ENCODE data around the gene PKP4. TPM values are rescaled to one million over a fixed set of nuclear protein-coding genes. Genes with fewer than 3 reads are reported as not detected.

The PKP4 gene
- total RNA-seq, 1 donor, result 47.4 TPM

- Histone ChIP-seq H2AFZ (ENCODE audit: low read length) (no peak overlapping the region), H3K9me3 (ENCODE audit: low read depth, low read length) (no peaks in the 10 kb centered on the region), H3K27me3 (ENCODE audit: insufficient read depth, low read length) (no peaks in the 10 kb centered on the region), H3K27ac (ENCODE audit: low read depth, low read length) (peak overlapping the region; percentile 57), H4K20me1 (ENCODE audit: insufficient read depth, low read length) (peaks cover 3% of the 10 kb centered on the region), H3K4me2 (ENCODE audit: insufficient read depth, low read length) (peak overlapping the region; percentile 9), H3K36me3 (ENCODE audit: insufficient read depth, low read length) (peaks cover 6% of the 10 kb centered on the region), H3K4me3 (ENCODE audit: insufficient read depth, low read length) (no peak overlapping the region), H3K4me1 (ENCODE audit: insufficient read depth, low read length) (peaks cover 71% of the 10 kb centered on the region), H3K79me2 (ENCODE audit: insufficient read depth, low read length) (peaks cover 76% of the 10 kb centered on the region)
- no peak for TF ChIP-seq CTCF (IDR thresholded peaks at IDR 0.05; ENCODE audit: extremely low read depth, low read depth, low read length)
- no peak for DNase-seq (ENCODE audit: insufficient read length, low spot score, missing footprints)
These were observed 41.4 kb downstream of the PKP4 start for GRCh38 chr2:158498043-158498748.

GRCh38 chr2:158498749-158499136, 42.0 kb downstream of the PKP4 start:
- Histone ChIP-seq H3K36me3 (ENCODE audit: insufficient read depth, low read length) (peaks cover 6% of the 10 kb centered on the region), H3K4me2 (ENCODE audit: insufficient read depth, low read length) (no peak overlapping the region), H3K27me3 (ENCODE audit: insufficient read depth, low read length) (no peaks in the 10 kb centered on the region), H3K9me3 (ENCODE audit: low read depth, low read length) (no peaks in the 10 kb centered on the region), H3K27ac (ENCODE audit: low read depth, low read length) (peak overlapping the region; percentile 57), H3K4me1 (ENCODE audit: insufficient read depth, low read length) (peaks cover 68% of the 10 kb centered on the region), H2AFZ (ENCODE audit: low read length) (no peak overlapping the region), H4K20me1 (ENCODE audit: insufficient read depth, low read length) (peaks cover 3% of the 10 kb centered on the region), H3K79me2 (ENCODE audit: insufficient read depth, low read length) (peaks cover 73% of the 10 kb centered on the region), H3K4me3 (ENCODE audit: insufficient read depth, low read length) (no peak overlapping the region)
- DNase-seq (ENCODE audit: insufficient read length, low spot score, missing footprints), result no peak
- TF ChIP-seq CTCF (IDR thresholded peaks at IDR 0.05; ENCODE audit: extremely low read depth, low read depth, low read length), result no peak

GRCh38 chr2:158499383-158499782, 42.6 kb downstream of the PKP4 start:
- peaks cover 64% of the 10 kb centered on the region for H3K4me1 ChIP-seq (ENCODE audit: insufficient read depth, low read length)

More at GRCh38 chr2:158499383-158499782, 42.6 kb downstream of the PKP4 start:
- Histone ChIP-seq H3K27ac (ENCODE audit: low read depth, low read length) (peak overlapping the region; percentile 57), H2AFZ (ENCODE audit: low read length) (no peak overlapping the region), H3K27me3 (ENCODE audit: insufficient read depth, low read length) (no peaks in the 10 kb centered on the region), H3K4me3 (ENCODE audit: insufficient read depth, low read length) (no peak overlapping the region), H4K20me1 (ENCODE audit: insufficient read depth, low read length) (peaks cover 3% of the 10 kb centered on the region), H3K9me3 (ENCODE audit: low read depth, low read length) (no peaks in the 10 kb centered on the region), H3K4me2 (ENCODE audit: insufficient read depth, low read length) (no peak overlapping the region), H3K36me3 (ENCODE audit: insufficient read depth, low read length) (peaks cover 6% of the 10 kb centered on the region), H3K79me2 (ENCODE audit: insufficient read depth, low read length) (peaks cover 73% of the 10 kb centered on the region)
- no peak for DNase-seq (ENCODE audit: insufficient read length, low spot score, missing footprints)
- no peak for TF ChIP-seq CTCF (IDR thresholded peaks at IDR 0.05; ENCODE audit: extremely low read depth, low read depth, low read length)

Data from osteoblast (primary cell).